HG02981 (cell line): ENCODE data around the gene GPBP1.
A peak's percentile ranks its signal among the peaks of the same experiment; 100 is the strongest.
"Not testable (repeated sequence)": the region's sequence is repeated elsewhere in the genome, so short reads cannot be mapped to it uniquely, and the experiment has no call there.

Source experiments
- ATAC-seq: cut with Tn5 transposase; IDR thresholded peaks from one replicate; pipeline ENCODE4 v1.9.1; 2021; ENCODE audit warnings: mild to moderate bottlenecking, moderate library complexity; ENCODE audit not compliant: unreplicated experiment

Gene GPBP1

GRCh38 chr5:57173319-57174127, at the start of gene GPBP1:
TSS of gene GPBP1 (plus strand) at chr5:57174059. CDS start at chr5:57214131, 40,072 bp downstream.
- ATAC-seq, result peak; percentile 66

GRCh38 chr5:57128325-57128724, 45.5 kb upstream of the GPBP1 start:
- no peak for ATAC-seq

- no peak for ATAC-seq
Measured at GRCh38 chr5:57133574-57133973, 40.3 kb upstream of the GPBP1 start.

DNA sequence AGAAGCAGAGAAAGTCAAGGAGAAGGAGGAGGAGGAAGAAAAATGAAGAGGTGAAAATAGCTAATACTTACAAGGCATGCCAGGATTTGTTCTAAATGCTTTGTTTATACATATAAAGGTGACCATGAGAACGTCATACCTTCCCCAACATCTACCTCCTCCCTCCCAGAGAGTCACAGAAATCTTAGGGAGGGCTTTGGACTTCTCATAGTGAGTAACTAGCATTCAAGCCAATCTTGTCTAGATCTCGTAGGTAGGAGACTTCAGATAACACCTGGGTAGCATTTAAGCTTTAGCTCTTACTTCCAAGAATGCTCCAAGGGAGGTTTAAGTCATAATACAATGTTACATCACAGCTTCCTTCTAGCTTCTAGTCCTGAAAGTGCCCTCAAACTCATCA, 36.5 kb upstream of the GPBP1 start:
- ATAC-seq, result no peak

DNA sequence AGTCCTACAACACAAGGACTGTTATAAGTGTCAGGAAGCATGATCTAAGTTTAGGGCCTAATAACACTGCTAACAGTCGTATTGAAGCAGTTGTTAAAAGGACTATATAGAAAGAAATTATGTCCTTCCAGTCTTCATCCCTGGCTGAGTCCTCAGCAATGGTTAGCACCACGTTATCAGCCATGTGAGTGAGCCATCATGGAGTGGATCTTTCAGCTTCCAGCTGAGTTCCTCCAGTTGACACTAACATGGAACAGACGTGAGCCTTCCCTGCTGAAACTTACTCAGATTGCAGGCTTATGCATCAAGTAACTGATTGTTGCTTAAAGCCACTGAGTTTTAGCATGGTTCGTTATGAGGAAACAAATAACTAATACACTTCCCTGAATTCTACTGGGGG, 21.5 kb upstream of the GPBP1 start:
- no peak for ATAC-seq

- ATAC-seq, result no peak
Measured at GRCh38 chr5:57155033-57155432, 18.8 kb upstream of the GPBP1 start.

GRCh38 chr5:57157131-57157530, 16.7 kb upstream of the GPBP1 start:
- ATAC-seq, result no peak

- no peak for ATAC-seq
Measured at GRCh38 chr5:57157666-57158065, 16.2 kb upstream of the GPBP1 start.

DNA sequence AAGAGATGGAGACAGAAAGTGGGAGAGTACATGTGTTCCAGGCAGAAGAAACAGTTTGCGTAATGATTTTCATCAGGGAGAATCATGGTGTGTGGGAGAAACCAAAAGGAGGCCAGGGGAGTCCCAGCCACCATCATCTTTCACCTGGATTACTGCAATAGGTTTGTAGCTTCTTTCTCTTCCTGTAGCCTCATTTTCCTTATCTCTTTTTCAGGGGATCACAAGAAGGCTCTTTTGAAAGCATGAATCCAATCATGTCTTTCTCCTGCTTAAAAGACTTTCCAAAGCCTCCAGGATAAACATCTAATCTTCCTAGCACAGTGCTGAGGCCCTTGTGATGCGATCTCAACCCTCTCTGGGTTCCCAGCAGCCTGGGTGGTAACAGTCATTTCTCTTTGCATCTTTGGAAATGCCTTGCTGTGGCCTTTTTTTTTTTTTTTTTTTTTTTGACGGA, 10.3 kb upstream of the GPBP1 start:
- ATAC-seq, result no peak

DNA sequence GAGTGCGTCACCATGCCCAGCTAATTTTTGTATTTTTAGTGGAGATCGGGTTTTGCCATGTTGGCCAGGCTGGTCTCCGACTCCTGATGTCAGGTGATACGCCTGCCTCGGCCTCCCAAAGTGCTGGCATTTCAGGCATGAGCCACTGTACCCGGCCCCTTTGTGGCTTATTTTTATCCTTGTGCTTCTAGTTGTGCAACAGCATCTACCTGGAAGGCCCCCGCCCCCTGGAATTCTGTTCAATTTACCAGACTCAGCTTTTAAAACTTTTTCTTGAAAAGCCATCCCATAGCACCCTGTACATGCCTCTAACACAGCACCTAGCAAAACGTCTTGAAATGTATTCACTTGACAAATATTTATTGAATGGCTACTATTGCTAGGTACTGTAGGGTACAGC, 9.7 kb upstream of the GPBP1 start:
- no peak for ATAC-seq

GRCh38 chr5:57165171-57165570, 8.7 kb upstream of the GPBP1 start:
- not testable (repeated sequence) for ATAC-seq

- peak; percentile 69 for ATAC-seq
Measured at GRCh38 chr5:57166276-57166675, 7.6 kb upstream of the GPBP1 start.

DNA sequence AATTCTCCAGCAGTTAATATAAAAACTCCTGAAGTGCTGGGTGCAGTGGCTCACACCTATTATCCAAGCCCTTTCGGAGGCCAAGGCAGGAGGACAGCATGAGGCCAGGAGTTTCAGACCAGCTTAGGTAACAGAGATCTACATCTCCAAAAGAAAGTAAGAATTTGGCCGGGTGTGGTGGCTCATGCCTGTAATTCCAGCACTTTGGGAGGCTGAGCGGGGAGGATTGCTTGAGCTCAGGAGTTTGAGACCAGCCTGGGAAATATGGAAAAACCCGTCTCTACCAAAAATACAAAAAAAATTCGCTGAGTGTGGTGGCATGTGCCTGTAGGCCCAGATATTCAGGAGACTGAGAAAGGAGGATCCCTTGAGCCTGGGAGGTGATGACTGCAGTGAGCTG, 6.7 kb upstream of the GPBP1 start:
- ATAC-seq, result no peak

DNA sequence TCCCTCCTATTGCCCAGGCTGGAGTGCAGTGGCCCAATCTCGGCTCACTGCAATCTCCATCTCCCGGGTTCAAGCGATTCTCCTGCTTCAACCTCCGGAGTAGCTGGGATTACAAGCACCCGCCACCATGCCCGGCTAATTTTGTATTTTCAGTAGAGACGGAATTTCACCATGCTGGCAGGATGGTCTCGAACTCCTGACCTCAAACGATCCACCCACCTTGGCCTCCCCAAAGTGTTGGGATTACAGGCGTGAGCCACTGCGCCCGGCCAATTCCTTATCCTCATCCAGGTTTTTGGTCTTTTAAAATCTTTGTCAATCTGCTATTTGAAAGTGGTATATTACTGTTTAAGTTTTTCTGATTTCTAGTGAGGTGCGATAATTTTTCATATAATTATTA, 3.7 kb upstream of the GPBP1 start:
- ATAC-seq, result not testable (repeated sequence)

GRCh38 chr5:57171816-57172465, 1.9 kb upstream of the GPBP1 start:
- no peak for ATAC-seq

DNA sequence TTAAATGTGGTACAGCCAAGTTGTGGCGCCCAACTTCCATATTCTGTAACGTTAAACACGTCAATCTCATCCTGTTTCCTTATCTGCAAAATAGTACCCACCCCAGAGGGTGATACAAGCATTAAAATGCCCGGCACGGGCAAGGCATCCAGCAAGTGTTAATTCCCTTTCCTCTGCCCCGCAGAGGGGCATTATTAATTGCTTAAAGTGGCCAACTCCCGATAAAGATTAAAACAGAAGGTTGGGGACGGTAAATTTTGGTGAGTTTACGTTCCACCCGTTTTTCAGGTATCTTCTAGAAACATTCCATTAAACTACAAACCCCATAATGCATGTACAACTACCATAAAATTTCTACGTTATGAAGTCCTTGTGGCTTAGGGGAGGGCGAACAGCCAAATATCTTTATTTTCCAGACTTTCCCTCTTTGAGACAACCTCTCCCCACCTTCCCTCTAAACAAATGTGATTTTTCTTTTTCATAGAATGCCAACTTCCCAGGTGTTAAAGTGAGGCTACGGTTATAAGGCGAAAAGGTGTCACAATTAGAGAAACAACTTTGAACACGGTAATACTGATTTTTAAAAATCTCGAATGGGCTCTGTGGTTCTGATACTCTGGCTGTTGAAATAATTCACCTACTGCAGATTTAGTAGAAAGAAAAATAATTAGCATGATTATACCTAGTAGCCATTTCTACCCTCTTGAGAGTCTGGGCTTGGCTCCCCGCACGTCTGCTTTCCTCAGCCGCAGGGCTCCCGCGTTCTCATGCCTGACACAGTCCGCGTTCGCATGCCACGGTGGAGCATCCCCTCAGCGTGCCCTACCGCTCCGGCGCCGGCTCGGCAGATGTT, 1.2 kb upstream of the GPBP1 start:
- no peak for ATAC-seq

GRCh38 chr5:57174128-57174889, 450 bp downstream of the GPBP1 start:
- peak; percentile 4 for ATAC-seq

DNA sequence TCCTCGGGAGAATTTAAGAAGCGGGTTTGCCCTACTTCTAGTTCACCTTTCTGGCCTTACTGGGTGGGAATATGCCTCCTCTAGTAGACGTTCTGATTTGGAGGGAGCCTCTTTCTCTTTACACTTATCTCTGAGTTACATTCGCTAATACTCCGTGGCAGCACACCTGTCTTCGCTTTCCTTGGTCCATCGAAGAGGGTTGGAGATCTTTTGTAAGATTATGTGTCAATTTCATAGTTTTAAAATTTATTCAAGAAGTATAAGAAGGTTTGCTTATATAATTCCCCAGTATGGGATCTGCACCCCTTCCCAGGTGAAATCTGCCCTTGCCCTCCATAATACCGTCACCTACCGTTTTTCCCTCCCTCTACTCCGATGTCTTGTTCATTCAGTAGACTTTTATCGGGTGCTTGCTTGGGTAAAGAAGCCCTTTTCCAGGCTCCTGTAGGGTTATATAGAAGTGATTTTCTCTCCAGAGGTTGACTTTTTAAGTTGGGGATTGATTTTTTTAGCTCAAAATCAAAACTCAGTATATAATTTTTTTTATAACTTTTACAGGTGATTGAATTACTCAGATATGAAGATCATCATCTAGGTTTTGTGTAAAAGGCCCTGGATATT, 1.1 kb downstream of the GPBP1 start:
- ATAC-seq, result no peak

GRCh38 chr5:57175551-57176309, 1.9 kb downstream of the GPBP1 start:
- ATAC-seq, result no peak
